ENCODE measurements around the gene FAM168A.

Gene FAM168A, protein sequence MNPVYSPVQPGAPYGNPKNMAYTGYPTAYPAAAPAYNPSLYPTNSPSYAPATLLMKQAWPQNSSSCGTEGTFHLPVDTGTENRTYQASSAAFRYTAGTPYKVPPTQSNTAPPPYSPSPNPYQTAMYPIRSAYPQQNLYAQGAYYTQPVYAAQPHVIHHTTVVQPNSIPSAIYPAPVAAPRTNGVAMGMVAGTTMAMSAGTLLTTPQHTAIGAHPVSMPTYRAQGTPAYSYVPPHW

DNA sequence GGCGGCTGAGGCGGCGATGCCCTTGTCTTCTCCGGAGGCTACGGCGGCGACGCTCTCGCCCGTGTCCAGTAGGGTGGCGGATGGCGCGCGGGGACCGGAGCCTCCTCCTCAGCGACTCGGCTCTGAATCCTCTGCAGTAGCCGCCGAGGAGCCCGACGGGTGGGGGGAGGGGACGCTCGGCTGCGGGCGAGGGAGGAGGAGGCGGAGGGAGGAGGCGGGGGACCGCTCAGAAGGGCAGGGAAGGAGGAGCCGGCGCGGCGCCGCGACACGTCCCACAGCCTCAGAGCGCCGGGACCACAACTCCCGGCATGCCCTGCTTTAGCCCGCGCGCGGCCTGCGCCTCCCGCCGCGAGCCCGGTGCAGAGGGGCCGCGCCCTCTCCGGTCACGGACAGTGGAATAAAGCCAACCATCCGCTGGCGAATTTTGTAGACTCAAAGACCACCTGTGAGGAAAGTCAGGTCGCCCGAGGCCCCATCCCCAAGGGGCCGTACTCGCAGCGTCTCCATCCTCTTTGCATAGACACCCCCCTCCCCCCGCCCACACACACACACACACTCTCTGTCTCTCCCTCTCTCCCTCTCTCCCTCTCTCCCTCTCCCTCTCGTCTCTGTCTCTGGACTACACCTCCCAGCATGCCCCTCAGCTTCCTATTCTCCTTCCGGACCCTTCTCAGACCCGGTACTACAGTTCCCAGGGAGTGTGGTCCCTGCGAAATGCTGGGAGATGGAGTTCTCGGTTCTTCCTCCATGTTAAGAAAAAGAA lies at the start of gene FAM168A:
TSS of gene FAM168A (minus strand) at position 157 of the 763 bp plus-strand sequence. CDS start 129,638 bp downstream, outside the sequence.
- peak; percentile 95 to 99 for DNase-seq

DNA sequence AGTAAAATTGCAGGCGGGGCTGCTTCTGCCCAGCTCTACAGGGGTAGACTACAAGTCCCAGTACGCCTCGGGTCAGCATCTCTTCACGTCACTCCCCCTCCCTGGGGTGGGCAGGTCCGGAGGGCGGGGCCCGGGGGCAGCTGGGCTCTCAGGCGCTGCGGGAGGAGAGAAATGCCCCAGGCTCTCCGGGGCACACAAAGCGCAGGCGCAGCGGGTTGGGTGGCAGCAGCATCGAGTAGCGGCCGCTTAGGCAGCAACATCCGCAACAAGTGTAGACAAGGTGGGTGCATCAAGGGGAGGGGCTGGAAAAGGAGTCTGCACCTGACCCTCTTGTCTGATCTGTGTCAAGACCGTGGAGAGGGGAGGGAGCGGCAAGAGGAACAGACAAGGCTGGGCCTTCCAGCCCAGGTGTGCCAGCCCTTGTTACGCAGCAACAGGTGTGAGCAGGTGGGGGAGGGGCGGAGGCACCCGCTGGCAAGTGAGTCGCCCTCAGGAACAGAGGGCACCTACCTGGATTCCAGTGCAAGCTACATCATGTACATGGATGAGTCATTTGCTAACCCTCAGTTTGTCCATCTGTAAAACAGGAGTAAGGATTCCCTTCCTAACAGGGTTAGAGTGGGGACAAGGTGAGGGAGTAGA lies 49.7 kb upstream of the FAM168A start:
- DNase-seq, result peak; percentile 84 to 95

DNA sequence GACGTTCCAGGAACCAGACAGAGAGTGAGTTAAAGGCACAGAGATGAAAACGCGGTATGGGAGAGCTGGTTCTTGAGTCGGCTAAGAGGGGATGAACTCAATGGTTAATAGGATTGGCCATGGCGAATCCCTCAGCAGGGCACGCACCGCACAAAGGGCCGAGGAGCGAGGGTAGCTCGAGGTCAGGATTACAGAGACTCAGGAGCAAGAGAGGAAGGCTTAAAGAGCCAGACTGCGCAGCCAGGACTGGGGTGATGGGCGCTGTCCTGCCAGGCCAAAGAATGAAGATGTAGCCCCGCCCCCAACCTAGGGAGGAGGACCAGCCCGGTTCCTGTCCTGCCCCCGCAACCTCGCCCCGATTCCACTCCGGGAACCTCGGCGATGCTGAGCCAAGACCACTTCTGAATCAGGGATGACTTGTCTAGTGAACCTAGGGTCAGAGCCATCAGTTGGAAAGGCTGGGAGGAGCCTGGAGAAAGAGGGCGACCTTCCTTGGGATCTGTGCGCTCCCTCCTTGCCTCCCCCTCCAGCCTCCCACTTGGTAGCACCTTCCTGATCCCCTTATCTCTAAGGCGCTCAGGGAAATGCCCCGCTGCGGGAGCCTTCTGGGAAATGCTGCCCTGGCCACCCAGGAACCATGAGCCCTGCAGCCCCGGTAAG lies 48.2 kb upstream of the FAM168A start, which contains the start of gene PLEKHB1:
TSS of gene PLEKHB1 (plus strand) at position 610 of the 660 bp plus-strand sequence. CDS start at position 638, 28 bp downstream.
- DNase-seq, result no peak

DNA sequence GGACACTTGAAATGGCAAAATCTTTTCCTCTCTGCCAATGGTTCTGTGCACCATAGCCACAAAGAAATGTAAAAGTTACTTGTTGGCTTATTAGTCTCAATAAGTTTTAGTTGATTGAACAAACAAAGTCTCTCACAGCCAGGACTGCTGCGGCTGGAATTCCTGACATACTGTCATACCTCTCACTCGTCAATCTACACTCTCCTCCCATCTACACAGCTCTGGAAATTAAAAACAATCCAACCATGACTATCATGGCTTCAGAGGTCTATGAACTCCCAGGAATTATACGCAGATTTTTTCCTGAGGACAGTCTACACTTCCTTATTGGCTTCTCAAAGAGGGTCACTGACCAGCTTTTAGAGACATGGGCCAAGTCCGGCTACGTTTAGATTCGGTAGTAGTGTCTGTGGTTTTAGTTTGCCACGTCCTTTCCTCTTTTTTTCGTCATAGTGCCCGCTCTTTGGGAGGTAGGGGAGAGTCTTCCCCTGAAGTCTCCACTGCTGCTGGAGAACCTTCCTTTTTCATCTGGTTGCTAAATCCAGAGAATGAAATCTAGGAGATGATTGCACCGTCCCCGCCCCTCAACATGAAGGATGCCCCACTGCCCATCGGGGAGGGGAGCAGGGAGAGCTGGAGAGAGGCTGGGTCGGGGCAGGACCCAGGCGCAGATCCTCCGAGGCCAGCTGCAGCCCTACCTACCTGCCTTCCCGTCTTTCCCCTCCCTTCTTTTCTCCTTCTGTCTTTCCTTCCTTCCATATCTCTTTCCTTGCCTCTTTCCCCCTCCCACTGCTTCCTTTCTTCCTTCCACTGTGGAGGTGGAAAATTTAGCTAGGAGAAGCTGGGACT lies 47.4 kb upstream of the FAM168A start:
- DNase-seq, result no peak

DNA sequence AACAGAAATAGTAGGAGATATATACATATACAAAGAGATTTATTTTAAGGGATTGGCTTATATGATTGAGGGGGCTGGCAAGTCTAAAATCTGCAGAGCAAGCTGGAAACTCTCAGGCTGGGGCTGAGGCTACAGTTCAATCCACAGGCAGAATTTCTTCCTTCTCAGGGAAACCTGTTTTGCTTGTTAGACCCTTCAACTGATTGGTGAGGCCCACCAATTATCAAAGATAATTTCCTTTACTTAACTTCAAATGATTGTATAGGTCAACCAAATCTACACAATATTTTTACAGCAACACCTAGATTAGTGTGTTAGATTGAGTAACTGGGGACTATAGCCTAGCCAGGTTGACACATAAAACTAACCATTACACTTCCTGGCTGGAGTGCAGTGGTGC lies 43.8 kb upstream of the FAM168A start:
- DNase-seq, result no peak

DNA sequence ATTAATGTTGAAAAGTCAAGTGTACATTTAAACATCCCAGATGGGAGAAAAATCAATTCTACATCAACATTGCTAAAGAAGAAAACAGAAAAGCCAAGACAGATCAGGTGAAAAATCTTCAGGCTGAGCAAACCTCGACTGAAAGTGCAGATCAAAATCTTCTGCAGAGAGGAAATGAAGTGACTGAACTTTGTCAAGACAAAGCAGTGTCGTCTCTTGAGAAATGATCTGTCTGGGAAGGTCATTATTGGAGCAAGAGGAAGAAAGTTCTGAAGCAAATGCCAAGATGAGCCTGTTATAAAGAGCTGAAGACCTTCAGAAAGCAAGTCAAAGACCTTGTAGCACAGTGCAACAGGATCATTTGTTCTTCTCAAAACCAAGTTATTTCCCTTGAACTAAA lies 42.7 kb upstream of the FAM168A start:
- no peak for DNase-seq

DNA sequence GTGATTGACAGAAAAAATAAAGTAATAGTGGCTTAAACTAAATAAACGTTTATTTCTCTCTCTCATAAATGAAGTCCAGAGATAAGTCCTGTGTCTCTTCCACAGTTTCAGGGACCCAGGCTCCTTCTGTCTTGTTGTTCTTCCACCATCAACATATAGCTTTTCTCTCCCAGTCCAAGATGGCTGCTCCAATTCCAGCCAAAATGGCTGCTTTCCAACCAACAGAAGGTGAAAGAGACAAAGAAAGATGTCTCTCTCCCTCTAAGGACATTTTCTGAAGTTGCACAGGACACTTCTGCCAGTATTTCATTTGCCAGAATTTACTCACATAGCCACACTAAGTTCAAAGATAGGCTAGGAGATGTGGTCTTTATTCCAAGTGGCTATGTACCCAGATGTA lies 39.1 kb upstream of the FAM168A start:
- DNase-seq, result no peak

DNA sequence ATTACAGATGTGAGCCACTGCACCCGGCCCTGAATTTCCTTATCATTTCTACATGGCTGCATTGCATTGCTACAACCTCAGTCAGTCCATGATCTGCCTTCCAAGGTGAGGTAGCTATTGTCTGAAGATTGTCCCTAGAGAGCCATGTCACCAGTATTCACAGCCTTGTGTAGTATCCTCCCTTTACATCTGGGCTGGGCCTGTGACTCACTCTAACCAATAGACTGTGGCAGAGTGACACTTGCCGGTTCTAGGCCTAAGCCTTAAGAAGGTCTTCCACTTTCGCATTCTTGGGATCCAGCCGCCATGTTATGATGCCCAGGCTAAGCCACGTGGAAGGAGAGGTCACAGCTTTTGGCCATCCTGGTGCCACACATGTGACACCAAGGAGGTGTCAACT lies 38.3 kb upstream of the FAM168A start:
- no peak for DNase-seq

DNA sequence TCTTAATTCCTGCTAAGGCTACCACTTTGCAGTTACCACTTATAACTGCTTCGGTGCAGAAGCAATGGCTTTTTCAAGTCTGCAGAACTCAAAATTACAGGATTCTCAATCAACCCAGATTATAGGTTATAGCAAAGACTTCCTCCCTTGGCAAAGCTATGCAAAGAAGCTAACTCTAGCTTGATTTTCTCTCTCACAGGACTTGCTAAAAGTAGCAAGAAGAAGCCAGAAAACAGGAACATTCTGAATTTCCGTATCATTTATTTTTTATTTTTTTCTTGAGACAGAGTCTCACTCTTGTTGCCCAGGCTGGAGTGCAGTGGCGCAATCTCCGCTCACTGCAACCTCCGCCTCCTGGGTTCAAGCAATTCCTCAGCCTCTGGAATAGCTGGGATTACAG lies 37.8 kb upstream of the FAM168A start:
- DNase-seq, result no peak

DNA sequence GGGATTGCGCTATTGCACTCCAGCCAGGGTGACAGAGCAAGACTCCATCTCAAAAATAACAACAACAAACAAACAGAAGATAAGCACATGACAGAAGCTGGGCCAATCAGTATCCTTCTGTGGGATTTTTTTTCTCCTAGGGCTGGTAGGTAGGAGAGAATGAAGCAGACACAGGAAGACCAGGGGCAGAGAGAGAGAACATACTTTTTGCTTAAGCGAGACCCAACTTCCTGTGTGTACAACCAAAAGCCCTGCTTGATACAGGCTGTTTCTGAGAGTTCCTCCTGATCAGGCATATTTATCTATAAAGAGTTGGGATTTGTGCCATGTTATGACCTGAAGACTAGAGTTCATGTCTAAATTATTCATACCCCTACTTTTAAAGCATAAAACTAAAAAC lies 36.1 kb upstream of the FAM168A start:
- DNase-seq, result no peak

DNA sequence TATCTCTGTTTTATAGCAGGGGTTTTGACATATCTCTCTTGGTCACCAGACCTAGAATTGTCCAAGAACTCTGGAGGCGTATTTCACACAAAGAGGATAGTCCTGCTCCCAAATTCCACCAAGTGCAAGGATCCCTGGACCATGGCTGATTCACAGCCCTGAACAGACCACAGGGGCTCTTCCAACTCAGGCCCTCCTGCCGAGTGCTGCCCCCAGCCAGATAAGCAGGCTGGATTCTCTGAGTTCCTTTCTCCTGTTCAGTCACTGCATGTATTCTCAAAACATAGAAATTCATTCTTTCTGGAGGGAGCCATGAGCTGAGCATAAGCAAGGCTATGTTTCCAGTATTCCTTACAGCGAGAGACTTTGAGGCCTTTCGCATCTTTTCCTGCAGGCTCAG lies 35.1 kb upstream of the FAM168A start:
- no peak for DNase-seq

DNA sequence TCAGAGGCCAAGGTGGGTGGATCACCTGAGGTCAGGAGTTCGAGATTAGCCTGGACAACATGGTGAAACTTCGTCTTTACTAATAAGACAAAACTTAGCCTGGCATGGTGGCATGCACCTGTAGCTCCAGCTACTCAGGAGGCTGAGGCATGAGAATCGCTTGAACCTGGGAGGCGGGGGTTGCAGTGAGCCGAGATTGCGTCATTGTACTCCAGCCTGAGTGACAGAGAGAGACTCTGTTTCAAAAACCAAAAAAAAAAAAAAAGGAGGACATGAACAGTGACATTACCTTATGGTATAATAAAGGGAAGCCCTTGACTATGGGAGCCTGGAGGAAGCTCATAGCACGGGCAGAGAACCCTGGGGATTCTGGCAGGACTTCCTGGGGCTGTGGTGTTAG lies 32.0 kb upstream of the FAM168A start:
- DNase-seq, result no peak

DNA sequence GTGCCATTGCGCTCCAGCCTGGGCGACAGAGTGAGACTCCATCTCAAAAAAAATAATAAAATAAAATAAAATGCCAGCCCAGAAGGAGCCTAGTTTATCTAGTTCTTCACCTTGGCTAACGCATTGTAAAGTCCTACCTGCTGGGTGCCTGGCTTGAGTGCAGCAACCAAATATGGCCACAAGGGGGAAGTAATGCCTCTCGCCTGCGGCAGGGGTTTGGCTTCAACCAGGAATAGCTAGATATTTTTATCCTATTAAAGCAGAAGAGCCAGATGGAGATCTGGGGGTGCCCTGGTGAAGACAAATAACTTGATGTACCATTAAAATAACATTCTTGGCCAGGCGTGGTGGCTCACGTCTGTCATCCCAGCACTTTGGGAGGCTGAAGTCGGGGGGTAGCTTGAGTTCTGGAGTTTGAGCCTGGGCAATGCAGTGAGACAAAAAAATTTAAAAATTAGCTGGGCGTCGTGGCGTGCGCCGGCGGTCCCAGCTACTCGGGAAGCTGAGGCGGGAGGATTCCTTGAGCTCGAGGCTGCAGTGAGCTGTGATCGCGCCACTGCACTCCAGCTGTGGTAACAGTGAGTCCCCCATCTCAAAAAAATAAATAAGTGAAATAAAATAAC lies 27.9 kb upstream of the FAM168A start:
- DNase-seq, result peak; percentile 19 to 38

DNA sequence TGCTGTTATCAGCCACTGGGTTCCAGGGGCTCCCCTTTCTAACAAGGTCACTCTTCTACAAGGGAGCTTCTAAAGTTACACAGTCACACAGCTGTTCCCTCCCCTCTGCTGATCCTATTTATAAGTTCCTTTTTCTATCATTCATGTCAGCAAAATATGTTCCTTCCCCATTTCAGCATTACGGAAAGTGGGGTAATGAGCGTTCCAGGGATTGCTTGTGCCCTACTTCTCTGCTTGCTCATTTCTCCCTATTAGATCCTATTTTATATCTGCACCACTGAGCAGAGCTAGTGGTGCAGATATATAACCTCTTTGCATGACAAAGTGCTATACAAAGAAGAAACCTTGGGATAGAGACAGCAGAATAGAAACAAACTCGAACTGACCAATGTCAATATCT lies 25.8 kb upstream of the FAM168A start:
- DNase-seq, result no peak

DNA sequence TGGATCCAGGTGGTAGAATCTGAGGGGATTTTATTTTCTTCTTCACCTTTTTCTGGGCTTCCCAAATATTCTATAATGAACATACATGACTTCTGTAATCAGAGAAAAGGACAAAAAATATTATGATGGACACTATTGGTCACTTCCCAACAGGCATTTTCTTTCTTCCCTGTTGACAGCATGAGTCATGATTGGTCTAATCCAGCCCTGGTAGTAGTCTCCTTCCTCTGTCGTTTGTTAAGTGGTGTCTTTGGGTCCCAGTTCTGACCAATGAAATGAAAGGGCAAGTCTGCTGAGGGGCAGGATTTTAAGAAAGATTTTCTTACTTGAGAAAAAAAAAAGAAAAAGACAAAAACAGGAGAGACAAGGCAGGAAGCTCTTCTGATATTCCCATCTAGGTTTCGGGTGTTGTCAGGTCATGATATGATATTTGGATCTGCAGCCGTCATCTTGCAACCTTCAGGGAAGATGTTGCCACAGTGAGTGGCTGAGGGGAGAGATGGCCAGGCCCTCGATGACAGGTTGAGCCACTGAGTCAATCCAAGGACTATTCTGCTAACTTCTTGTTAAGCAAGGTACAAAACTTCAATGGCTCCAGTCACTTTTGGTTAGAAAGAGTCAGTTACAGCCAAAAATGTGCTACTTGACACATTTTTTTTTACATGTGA lies 25.1 kb upstream of the FAM168A start:
- no peak for DNase-seq

DNA sequence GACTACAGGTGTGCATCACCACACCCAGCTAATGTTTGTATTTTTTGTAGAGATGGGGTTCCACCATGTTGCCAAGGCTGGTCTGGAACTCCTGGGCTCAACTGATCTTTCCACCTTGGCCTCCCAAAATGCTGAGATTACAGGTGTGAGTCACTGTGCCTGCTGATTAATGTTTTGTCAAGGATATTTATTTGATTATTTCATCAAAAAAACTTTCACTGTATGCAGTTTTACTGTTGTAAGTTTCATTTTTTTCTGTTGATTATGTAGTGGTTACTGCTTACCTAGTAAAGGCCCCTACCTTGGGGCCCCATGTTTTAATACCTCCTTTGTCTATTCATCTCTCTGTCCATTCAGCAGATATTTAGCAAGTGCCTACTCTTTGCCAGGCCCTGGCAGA lies 16.7 kb upstream of the FAM168A start:
- DNase-seq, result no peak

DNA sequence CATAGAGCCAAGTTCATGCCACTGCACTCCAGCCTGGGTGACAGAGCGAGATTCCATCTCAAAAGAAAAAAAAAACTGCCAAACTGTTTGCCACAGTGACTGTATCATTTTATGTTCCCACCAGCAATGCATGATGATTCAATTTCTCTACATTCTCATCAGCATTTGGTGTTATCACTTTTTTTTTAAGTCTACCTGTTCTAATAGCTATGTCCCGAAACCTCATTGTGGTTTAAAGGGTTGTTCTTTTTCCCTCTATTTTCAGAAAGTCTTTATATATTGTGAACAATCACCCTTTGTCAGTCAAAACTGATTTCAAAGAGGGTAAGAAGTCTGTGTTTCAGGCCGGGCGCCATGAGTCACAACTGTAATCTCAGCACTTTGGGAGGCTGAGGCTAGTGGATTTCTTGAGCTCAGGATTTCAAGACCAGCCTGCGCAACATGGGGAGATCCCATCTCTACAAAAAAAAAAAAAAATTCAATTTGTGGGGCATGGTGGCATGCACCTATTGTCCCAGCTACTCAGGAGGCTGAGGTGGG lies 14.8 kb upstream of the FAM168A start:
- no peak for DNase-seq

DNA sequence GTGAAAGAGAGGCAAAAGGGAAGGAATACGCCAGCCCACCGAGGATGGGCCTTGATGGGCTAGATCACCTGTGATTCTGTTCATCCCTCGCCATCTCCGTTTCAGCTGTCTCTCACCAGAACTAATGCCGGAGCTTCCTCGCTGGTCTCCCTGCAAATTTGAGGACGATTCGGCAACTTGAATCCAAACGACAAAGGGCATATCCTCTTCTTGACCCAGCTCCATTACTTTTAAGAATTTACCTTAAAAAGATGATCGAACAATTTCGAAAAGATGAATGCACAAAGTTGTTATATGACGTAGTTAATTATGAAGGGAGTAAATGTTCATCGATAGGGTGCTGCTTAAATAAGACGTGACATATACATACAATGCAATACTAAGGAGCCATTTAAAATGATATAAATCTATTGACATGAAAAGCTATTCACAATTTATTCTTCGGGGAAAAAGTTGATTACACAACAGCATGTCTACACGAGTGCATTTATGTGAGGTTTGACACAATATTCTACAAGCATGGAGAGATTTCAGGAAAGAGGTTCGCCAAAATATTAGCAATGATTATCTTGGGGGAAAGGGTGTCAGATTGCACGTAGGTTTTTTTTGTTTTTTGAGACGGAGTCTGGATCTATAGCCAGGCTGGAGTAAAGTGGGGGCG lies 937 bp upstream of the FAM168A start:
- DNase-seq, result no peak

DNA sequence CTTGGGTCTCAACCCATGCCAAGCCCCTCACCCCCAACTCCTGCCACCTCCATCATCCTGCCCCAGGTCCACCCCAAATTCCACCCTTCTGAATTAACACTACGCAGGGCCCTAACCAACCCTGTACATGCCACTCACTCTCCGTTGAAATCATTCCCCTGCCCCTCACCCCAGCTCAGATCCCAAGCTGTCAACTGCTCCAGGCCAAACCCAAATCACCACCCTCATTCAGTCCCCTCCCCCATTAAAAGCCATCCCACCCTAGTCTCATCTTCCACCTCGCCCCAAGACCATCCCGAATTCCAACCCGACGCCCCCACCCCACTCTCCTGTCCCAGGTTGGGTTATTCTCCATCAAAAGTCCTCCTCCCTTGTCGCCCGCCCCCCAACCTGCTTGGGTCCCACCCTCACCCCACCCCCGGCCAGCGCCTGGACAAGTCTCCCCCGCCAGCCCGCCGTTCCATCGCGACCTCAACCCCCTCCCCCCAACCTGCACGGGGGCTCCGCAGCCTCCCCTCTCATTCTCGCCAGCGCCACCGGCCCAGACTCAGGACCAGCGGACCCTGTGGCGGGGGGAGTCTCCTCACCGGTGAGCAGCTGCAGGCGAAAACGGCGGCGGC lies 466 bp downstream of the FAM168A start:
- DNase-seq, result no peak

DNA sequence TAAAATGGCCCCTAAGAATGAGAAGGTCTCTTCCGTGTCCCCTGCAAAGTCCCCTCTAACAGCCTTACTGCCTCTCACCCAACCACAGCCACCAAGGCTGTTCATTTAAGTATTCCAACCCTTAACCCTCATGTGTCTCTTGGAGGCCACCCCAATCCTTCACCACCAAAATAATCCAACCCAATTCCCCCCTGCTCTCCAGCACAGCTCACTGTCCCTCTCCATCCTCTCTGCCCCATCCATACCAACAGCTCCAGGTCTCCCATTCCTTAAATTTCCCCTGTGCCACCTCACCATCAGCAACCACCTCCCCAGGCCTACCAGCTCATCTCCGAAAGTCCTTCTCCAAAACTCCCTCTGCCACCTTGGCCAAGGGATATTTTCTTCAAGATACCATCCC lies 1.4 kb downstream of the FAM168A start:
- no peak for DNase-seq
